ENCODE results near the gene CCSER1. TPM values are rescaled to one million over a fixed set of nuclear protein-coding genes. Genes with fewer than 3 reads are reported as not detected.
"Not testable (repeated sequence)": the region's sequence is repeated elsewhere in the genome, so short reads cannot be mapped to it uniquely, and the experiment has no call there.

The CCSER1 gene
- total RNA-seq, 1 donor from 2014 or later, result 13.8 TPM

DNA sequence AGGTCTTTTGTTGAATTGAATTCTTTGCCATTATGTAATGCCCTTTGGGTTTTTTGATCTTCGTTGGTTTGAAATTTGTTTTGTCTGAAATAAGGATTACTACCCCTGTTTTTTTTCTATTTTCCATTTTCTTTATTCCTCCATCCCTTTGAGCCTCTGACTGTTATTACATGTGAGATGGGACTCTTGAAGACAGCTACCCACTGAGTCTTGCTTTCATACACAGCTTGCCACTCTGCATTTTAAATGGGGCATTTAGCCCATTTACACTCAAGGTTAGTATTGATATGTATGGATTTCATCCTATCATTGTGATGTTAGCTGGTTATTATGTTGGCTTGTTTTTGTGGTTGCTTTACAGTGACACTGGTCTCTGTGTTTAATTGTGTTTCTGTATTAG is 1440.4 kb downstream of the CCSER1 start:
- DNase-seq (no peak), ATAC-seq (ENCODE audit: poor library complexity) (no peak)
- intact Hi-C loops (cut with DNase I), result no loop called here

DNA sequence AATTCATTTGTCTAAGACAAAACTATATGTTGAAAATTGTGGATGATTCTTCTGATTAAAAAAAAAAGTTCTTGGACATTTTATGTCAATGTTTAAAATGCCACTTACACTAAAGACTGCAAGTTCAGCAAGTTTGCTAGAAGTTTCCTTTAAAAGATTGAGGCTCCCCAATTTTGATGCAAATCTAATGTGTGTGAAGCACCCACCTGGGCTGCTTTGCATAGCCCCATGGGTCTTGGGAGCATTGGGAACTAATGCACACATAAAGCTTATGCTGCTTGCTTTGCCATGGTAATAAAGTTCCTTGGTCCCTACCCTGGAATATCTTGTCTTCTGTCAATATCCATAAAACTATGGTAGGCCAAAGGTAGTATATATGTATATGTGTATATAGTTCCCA is 1450.7 kb downstream of the CCSER1 start:
- DNase-seq (no peak), ATAC-seq (ENCODE audit: poor library complexity) (no peak)
- intact Hi-C loops (cut with DNase I), result no loop called here

DNA sequence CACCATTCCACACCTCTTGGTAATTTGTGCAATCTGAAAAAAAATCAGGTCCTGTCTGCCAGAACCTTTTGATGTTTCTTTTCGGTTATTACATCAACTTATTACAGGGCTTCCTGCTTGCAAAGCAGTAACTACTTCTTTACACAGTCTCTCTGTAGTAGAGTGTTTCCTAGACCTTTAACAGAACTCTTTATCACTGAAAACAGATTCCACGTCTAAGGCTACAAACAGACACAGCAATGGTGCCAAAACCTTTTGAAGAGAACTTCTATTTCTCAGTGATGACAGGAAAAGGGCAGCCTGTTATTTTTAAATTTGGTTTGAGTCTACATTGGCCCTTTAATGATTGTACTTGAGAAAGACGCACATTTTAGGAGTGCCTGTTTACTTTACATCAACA is 1463.1 kb downstream of the CCSER1 start:
- no peak for DNase-seq
- ATAC-seq (ENCODE audit: poor library complexity), result peak; percentile 38
- intact Hi-C loops (cut with DNase I), result no loop called here

DNA sequence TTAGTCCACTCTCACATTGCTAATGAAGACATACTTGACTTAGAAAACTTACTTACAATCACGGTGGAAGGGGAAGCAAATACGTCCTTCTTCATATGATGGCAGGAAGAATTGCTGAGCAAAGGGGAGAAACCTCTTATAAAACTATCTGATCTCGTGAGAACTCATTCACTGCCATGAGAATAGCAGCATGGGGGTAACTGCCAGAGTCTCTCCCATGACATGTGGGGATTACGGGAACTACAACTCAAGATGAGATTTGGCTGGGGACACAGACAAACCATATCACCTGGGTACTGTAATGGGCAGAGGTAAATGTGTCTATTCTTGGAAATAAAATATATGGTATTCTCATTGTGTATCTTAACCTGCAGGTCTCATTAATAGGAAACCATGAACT is 1464.9 kb downstream of the CCSER1 start:
- intact Hi-C loops (cut with DNase I), result no loop called here
- no peak for ATAC-seq (ENCODE audit: poor library complexity)
- no peak for DNase-seq

DNA sequence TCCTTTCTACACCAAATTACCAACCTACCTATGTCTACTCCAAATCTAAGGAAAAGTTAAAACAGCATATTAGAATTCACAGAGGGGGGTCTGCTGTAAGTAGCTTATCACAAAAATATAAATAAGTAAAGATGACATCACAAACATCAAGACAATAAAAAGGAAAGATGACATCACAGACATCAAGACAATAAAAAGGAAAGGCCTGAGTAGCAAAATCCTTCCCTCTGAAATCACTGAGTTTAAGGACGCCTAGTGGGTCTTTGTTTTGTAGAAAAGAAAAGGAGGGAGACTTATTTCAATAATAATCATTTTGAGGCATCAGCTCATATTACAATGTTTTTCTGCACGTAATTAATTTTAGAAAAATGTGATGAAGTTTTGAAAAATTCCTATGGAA is 1469.5 kb downstream of the CCSER1 start:
- no peak for ATAC-seq (ENCODE audit: poor library complexity)
- intact Hi-C loops (cut with DNase I), result no loop called here
- DNase-seq, result no peak

DNA sequence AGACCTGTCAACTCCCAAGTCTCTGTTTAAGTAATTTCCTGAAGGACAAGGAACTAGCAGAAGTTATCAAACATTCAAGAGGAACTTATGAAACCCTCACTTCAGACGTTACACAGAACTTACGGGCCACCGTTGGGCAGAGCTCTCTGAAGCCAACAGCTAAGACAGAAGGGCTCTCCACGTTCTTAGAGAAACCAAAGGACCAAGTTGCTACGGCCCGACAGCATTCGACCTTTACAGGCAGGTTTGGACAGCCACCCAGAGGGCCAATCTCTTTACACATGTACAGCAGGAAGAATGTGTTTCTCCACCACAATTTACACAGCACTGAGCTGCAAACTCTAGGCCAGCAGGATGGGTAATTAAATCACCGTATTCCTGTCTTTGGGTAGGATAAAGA is 1471.5 kb downstream of the CCSER1 start:
- ATAC-seq (ENCODE audit: poor library complexity) (no peak), DNase-seq (no peak)
- intact Hi-C loops (cut with DNase I), result no loop called here

DNA sequence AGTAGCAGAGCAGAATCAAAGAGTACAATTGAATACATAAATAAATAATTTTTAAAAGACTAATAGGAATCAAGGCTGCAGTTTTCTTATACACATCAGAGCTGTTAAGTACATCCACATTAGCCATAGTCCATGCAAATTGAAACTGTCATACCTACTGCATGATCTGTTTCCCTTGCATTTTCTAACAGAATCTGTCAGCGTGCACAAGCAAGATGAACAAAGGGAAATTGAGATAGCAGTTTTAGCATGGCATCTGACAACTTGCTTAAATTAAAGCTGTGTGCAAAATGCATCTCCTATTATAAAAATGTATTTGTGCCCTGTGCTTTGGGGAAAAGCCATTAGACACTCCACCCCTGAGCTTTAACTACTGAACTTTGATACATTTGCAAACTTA is 1473.1 kb downstream of the CCSER1 start:
- intact Hi-C loops (cut with DNase I), result no loop called here
- no peak for ATAC-seq (ENCODE audit: poor library complexity)
- no peak for DNase-seq

DNA sequence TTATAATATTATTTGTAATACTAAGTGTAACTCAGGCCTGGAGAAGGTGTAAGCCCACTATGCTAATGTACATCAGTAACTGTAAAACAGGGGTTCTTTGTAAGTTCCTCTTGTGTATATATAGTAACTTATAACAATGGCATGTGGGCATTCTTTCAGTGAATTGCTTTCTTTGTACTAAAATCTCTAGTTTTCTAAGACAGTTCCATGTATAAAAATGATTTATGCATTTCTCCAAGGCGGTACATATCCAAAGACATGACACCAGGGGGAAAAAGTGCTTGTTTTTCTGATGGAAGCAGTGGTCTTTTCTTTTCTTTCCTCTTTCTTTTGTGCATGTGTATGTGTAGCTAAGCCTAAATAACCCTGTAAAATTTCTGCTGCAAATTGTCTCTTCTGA is 1474.2 kb downstream of the CCSER1 start:
- ATAC-seq (ENCODE audit: poor library complexity), result no peak
- intact Hi-C loops (cut with DNase I), result no loop called here

DNA sequence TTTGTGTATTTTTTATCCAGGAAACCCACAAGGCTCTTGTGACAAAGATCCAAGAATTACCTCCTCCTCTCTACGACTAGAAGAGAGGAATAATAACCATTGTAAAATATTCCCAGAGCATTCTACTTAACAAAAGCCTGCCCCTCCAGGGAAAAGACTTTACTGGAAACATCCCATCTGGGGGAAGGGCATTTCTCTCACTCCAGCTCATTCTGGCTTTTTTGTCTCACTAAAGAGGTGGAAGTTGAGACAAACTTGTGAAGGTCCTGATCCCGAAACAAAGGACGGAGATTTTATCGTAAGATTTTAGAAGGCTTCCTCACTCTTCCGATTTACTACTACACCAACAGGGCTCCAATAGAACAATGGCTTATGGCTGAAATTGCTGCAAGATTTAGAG is 1484.6 kb downstream of the CCSER1 start:
- intact Hi-C loops (cut with DNase I), result no loop called here
- ATAC-seq (ENCODE audit: poor library complexity), result no peak
- no peak for DNase-seq

More for the DNA sequence above, 1474.2 kb downstream of the CCSER1 start:
- no peak for DNase-seq

DNA sequence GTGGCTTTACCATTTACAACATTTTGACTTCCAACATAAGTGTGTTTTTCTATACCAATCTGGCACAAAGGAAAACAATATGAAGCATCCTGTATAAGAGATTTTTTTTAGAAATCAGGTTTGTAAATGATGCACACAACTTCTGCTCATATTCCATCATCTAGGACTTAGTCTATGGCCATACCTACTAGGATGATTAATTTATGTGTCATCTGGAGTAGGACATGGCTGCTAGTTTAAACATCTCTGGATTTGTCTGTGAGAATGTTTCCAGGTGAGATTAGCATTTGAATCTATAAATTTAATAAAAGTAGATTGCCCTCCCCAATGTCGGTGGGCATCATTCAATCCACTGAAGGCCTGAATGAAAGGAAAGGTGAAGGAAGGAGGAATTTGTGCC is 1493.8 kb downstream of the CCSER1 start:
- no peak for DNase-seq
- ATAC-seq (ENCODE audit: poor library complexity), result no peak
- intact Hi-C loops (cut with DNase I), result no loop called here

DNA sequence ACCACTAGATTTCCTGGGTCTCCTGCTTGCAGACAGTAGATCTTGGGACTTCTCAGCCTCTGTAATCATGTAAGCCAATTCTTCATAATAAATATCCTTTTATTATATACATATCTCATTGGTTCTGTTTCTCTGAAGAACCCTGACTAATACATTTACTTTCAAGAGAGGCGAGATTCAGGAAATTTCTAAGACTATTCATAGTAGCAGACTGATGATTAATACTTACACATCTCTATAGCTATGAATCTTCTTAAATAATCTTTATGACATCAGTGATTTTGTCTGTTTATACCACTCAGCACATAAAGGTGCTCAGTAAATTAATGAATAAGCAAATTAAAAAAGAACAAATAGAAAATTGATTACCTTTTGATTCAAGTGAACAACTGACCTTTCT is 1494.3 kb downstream of the CCSER1 start:
- ATAC-seq (ENCODE audit: poor library complexity) (no peak), DNase-seq (no peak)
- intact Hi-C loops (cut with DNase I), result no loop called here

DNA sequence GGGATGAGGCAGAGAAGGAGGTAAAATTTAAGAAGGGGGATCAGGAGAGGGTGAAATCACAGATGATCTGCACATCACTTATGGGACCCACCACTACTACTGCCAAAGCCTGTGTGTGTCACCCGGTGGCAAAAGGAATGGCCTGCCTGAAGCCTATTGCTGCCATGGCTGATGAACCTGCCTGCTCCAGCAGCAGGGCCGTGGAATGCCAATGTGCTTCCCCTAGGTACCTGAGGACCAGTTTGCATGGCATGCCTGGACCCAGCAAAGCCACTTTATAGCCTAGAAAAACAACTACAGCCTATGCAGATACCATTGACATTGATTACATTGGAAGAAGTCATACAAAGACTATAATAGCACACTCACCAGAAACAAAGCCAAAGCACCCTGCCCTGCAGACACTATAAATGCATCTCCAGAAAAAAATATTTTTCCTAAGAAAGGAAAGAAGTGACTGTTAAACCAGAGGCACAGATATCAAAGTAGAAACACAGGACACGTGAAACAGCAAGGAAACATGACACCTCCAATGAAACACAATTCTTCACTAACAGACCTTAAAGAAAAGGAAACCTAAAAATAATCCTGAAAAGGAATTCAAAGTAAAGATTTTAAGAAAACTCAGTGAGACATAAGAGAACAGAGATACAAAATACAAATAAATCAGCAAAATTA is 1495.9 kb downstream of the CCSER1 start:
- intact Hi-C loops (cut with DNase I), result no loop called here
- no peak for ATAC-seq (ENCODE audit: poor library complexity)
- DNase-seq, result no peak

DNA sequence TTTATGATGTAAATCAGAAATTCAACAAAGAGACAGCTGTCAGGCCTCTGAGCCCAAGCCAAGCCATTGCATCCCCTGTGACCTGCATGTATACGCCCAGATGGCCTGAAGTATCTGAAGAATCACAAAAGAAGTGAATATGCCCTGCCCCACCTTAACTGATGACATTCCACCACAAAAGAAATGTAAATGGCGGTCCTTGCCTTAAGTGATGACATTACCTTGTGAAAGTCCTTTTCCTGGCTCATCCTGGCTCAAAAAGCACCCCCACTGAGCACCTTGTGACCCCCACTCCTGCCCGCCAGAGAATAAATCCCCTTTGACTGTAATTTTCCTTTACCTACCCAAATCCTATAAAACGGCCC is 1496.4 kb downstream of the CCSER1 start:
- ATAC-seq (ENCODE audit: poor library complexity); DNase-seq; intact Hi-C loops (cut with DNase I): not testable (repeated sequence)

DNA sequence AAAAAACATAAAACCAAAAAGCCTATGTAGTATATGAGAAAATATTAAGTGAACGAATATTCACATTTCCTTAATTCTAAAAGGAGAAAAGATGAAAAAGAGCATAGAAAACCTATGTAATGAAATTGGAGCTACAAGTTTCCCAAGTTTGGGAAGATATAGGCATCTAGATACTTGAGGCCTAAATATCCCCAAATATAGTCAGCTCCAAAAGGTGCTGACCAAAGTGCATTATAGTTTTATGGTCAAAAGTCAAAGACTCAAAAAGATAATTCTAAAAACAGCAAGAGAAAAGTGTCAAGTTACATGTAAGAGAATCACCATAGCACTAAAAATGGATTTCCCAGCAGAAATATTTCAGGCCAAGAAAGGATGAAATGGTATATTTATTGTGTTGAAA is 1502.9 kb downstream of the CCSER1 start:
- ATAC-seq (ENCODE audit: poor library complexity) (no peak), DNase-seq (no peak)
- intact Hi-C loops (cut with DNase I), result no loop called here

DNA sequence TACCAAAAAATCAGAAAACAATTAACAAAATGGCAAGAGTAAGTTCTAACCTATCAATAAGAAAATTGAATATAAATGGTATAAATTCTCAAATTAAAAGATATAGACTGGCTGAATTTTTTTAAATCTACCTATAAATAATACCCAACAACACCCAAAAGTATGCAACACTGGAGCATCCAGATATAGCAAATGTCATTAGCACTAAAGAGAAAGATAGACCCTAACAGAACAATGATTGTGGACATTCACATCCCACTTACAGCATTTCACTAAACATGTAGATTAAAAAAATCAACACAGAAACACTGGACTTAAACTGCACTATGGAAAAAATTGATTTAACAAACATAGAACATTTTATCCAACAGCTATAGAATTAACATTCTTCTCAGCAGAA is 1503.6 kb downstream of the CCSER1 start:
- DNase-seq (no peak), ATAC-seq (ENCODE audit: poor library complexity) (no peak)
- intact Hi-C loops (cut with DNase I), result no loop called here

DNA sequence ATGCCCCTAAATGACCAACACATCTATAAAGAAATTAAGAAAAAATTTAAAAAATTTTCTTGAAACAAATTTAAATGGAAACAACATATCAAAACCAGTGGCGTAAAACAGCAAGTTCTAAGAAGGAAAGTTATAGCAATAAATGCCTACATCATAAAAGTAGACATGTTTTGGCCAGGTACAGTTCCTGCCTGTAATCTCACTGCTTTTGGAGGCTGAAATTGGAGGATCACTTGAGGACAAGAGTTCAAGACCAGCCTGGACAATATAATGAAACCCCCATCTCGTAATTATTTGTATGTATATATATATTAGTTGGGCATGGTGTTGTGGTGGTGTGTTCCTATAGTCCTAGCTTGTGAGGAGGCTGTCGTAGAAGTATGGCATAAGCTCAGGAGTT is 1504.1 kb downstream of the CCSER1 start:
- intact Hi-C loops (cut with DNase I), result no loop called here
- ATAC-seq (ENCODE audit: poor library complexity), result no peak
- DNase-seq, result no peak

DNA sequence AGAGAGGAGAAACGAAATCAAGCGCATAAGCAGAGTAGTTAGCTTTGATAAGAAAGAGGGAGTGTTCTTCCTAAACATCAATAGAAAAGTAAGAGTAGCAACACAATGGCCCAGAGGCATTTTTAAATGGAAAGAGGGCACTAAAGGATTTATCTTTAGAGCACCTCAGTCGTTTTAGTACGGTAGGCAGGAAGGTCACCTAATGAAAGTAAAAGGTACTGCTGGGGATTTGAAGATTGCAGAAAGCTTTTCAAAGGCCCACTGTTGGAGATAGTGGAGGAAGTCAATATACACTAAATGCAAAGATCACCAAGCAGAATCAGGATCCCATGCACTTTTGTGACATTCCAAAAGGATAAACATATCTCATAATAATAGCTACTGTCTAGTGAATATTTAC is 1508.9 kb downstream of the CCSER1 start:
- DNase-seq (no peak), ATAC-seq (ENCODE audit: poor library complexity) (no peak)
- intact Hi-C loops (cut with DNase I), result no loop called here

Other genes starting within 250 kb of the CCSER1 start
- 2.3 TPM for gene MMRN1, start 232.5 kb upstream of the CCSER1 start, total RNA-seq

All from Right ventricle myocardium superior (tissue), 1 donor.